ENCODE measurements around the gene KLHL15. TPM values are rescaled to one million over a fixed set of nuclear protein-coding genes. Genes with fewer than 3 reads are reported as not detected.

KLHL15 gene
- total RNA-seq, 4 donors from 2014 or later = 8.0 to 21.5 (median 13.0) TPM

- intact Hi-C loops (cut with DNase I) = no loop called here
- H3K36me3 ChIP-seq = peaks cover 9 to 17% (median 11%) of the 10 kb centered on the region in 4 donors
- H3K4me3 ChIP-seq = no peak overlapping the region
- TF ChIP-seq, protein P1, sequence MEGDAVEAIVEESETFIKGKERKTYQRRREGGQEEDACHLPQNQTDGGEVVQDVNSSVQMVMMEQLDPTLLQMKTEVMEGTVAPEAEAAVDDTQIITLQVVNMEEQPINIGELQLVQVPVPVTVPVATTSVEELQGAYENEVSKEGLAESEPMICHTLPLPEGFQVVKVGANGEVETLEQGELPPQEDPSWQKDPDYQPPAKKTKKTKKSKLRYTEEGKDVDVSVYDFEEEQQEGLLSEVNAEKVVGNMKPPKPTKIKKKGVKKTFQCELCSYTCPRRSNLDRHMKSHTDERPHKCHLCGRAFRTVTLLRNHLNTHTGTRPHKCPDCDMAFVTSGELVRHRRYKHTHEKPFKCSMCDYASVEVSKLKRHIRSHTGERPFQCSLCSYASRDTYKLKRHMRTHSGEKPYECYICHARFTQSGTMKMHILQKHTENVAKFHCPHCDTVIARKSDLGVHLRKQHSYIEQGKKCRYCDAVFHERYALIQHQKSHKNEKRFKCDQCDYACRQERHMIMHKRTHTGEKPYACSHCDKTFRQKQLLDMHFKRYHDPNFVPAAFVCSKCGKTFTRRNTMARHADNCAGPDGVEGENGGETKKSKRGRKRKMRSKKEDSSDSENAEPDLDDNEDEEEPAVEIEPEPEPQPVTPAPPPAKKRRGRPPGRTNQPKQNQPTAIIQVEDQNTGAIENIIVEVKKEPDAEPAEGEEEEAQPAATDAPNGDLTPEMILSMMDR (IDR thresholded peaks at IDR 0.05) = no peak
- TF ChIP-seq POLR2AphosphoS5 (IDR thresholded peaks at IDR 0.05) (no peak), EP300 (IDR thresholded peaks at IDR 0.05) (no peak), POLR2A (IDR thresholded peaks at IDR 0.05; ENCODE audit: low read depth) (no peak)
- WGBS = 83% methylated on average over 3 of the region's 3 CpGs
- no peaks in the 10 kb centered on the region for H3K9me3 ChIP-seq
- H3K4me1 ChIP-seq = no peaks in the 10 kb centered on the region
- DNase-seq (ENCODE audit: extremely low spot score) = no peak
- H3K27me3 ChIP-seq = no peaks in the 10 kb centered on the region
- H3K27ac ChIP-seq (replicated peaks in 1 of 4) = no peak overlapping the region
Measured at GRCh38 chrX:23992431-23992830, 34.6 kb downstream of the KLHL15 start.

DNA sequence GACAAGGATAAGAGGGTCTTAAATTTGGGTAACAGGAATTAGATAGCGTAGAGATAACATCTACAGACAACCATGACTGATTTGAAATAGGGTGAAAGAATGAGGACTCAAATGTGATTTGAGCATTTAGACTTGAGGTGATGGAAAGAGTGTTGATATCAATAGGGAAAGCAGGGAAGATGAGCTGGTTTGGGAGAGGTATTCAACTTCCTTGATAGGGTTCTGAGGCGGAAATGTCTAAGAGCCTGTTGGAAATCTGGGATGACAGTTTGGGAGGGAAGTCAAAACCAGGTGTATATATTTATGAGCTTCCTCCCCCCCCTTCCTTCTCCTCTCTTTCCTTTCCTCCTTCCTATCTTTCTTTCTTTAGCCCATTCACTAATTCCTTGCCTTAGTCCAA, 36.5 kb downstream of the KLHL15 start:
- no peak overlapping the region for H3K27ac ChIP-seq (replicated peaks in 1 of 4)
- TF ChIP-seq, protein P1 (IDR thresholded peaks at IDR 0.05) = no peak
- TF ChIP-seq EP300 (IDR thresholded peaks at IDR 0.05) = no peak
- no peak for DNase-seq (ENCODE audit: extremely low spot score)
- H3K4me1 ChIP-seq = no peaks in the 10 kb centered on the region
- intact Hi-C loops (cut with DNase I) = no loop called here
- 73% methylated on average over 2 of the region's 2 CpGs for WGBS
- H3K9me3 ChIP-seq = no peaks in the 10 kb centered on the region
- no peak overlapping the region for H3K4me3 ChIP-seq
- peaks cover 6 to 19% (median 11%) of the 10 kb centered on the region in 4 donors for H3K36me3 ChIP-seq
- no peaks in the 10 kb centered on the region for H3K27me3 ChIP-seq

DNA sequence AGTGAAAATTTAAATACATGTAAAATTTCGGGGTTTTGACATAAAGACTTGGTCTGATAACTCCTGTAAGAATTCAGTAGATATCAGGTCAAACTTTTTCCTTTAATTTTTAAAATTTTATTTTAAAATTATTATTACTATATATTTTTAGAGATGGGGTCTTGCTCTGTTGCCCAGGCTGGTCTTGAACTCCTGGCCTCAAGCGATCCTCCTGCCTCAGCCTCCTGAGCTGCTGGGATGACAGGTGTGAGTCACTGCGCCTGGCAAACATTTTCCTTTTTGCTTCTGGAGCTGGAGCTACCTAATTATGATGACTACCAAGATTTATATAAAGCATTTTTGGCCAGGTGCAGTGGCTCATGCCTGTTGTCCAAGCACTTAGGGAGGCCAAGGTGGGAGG, 37.3 kb downstream of the KLHL15 start:
- H3K9me3 ChIP-seq = no peaks in the 10 kb centered on the region
- H3K36me3 ChIP-seq = peaks cover 6 to 19% (median 11%) of the 10 kb centered on the region in 4 donors
- peaks cover 0 to 4% (median 0%) of the 10 kb centered on the region in 4 donors for H3K4me1 ChIP-seq
- no peaks in the 10 kb centered on the region for H3K27me3 ChIP-seq
- TF ChIP-seq EP300 (IDR thresholded peaks at IDR 0.05) (no peak), POLR2A (IDR thresholded peaks at IDR 0.05; ENCODE audit: low read depth) (no peak), POLR2AphosphoS5 (IDR thresholded peaks at IDR 0.05) (no peak)
- TF ChIP-seq, protein P1 (IDR thresholded peaks at IDR 0.05) = no peak
- H3K4me3 ChIP-seq = no peak overlapping the region
- intact Hi-C loops (cut with DNase I) = no loop called here
- DNase-seq (ENCODE audit: extremely low spot score) = no peak
- WGBS = 90% methylated on average over 3 of the region's 3 CpGs
- H3K27ac ChIP-seq (replicated peaks in 1 of 4) = no peak overlapping the region

DNA sequence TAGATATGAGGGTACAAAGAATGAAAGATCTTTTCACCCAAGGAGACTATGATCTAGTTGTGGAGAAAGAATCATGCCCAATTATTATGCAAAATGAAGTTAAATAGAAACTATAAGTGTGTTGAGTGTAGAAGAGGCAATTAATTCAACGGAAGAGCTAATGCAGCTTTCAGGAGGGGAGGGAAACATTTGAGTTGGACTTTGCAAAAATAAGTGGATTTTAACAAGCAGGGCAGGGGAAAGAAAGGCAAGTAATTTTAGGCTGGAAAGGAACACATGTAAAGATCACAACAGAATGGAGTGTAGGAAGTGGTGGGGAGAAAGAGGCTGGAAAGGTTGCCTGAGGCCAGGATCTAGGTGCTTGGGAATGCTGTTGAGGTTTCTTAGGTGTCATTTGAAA, 44.1 kb downstream of the KLHL15 start:
- DNase-seq (ENCODE audit: extremely low spot score) = no peak
- Histone ChIP-seq H3K36me3 (peaks cover 0 to 7% (median 4%) of the 10 kb centered on the region in 4 donors), H3K9me3 (no peaks in the 10 kb centered on the region), H3K4me3 (no peak overlapping the region), H3K27me3 (no peaks in the 10 kb centered on the region), H3K27ac (replicated peaks in 1 of 4) (no peak overlapping the region), H3K4me1 (peaks cover 0 to 21% (median 4%) of the 10 kb centered on the region in 4 donors)
- WGBS = 63% methylated on average over 1 of the region's 1 CpG
- intact Hi-C loops (cut with DNase I) = no loop called here
- TF ChIP-seq POLR2AphosphoS5 (IDR thresholded peaks at IDR 0.05) (no peak), POLR2A (IDR thresholded peaks at IDR 0.05; ENCODE audit: low read depth) (no peak), EP300 (IDR thresholded peaks at IDR 0.05) (no peak)
- TF ChIP-seq, protein P1 (IDR thresholded peaks at IDR 0.05) = no peak

DNA sequence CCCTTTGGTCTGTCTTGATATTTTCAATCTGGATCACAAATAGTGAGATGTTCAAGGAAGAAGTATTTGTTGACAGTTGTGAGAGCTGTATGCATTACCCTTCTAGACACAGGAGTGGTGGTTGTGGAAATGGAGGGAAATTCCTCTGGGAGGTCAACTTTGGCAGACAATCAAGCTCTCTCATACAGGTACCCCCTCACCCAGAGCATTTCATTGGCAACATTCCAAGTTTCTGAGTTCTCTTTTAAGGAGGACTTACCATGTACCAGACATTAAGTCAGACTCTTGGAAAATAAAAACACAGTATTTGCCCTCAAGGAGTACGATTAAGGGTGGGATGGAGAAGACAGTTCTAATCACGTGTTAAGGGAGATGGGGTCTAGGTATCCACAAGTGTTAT, 45.3 kb downstream of the KLHL15 start:
- H3K9me3 ChIP-seq = no peaks in the 10 kb centered on the region
- WGBS = 79% methylated on average over 2 of the region's 2 CpGs
- peaks cover 0 to 21% (median 4%) of the 10 kb centered on the region in 4 donors for H3K4me1 ChIP-seq
- intact Hi-C loops (cut with DNase I) = no loop called here
- H3K4me3 ChIP-seq = no peak overlapping the region
- TF ChIP-seq, protein P1 (IDR thresholded peaks at IDR 0.05) = no peak
- TF ChIP-seq EP300 (IDR thresholded peaks at IDR 0.05) (no peak), POLR2AphosphoS5 (IDR thresholded peaks at IDR 0.05) (no peak), POLR2A (IDR thresholded peaks at IDR 0.05; ENCODE audit: low read depth) (no peak)
- no peak overlapping the region for H3K27ac ChIP-seq (replicated peaks in 1 of 4)
- no peaks in the 10 kb centered on the region for H3K36me3 ChIP-seq
- no peaks in the 10 kb centered on the region for H3K27me3 ChIP-seq
- no peak for DNase-seq (ENCODE audit: extremely low spot score)

All from esophagus muscularis mucosa (tissue), 4 donors.